ENCODE data around the gene CACNB2.

GRCh38 chr10:18557960-18558359 lies 417.7 kb downstream of the CACNB2 start:
- TF ChIP-seq BRCA1 (IDR thresholded peaks at IDR 0.05; ENCODE audit: low read depth, low read length) (no peak), REST (IDR thresholded peaks at IDR 0.05; ENCODE audit: low read depth, low read length) (no peak), CTCF (IDR thresholded peaks at IDR 0.05 in 2 of 3, conservative IDR thresholded peaks at IDR 0.05 in 1 of 3; ENCODE audit: control insufficient read depth in 2 of 3, extremely low read depth in 1 of 3, insufficient read depth in 1 of 3, low read depth in 3 of 3, low read length in 3 of 3) (no peak), PKNOX1 (IDR thresholded peaks at IDR 0.05) (no peak), EP300 (IDR thresholded peaks at IDR 0.05; ENCODE audit: borderline replicate concordance in 1 of 2, control insufficient read depth in 1 of 2, low read depth in 2 of 2, low read length in 2 of 2) (no peak), FOXM1 (IDR thresholded peaks at IDR 0.05; ENCODE audit: low read depth, low read length) (no peak)

Measured in GM12878 (cell line).